HepG2 (cell line): ENCODE measurements around the gene MCOLN1. TPM values are rescaled to one million over a fixed set of nuclear protein-coding genes. Genes with fewer than 3 reads are reported as not detected.

Experiments
- CEBPB ChIP-seq: IDR thresholded peaks from 2 replicates; pipeline ENCODE4 v1.6.1; 2011; ENCODE audit warnings: low read depth, low read length, improper control_type of control experiment, borderline replicate concordance
- CHCHD3 ChIP-seq: sonication (generic); formaldehyde crosslinking; IDR thresholded peaks from 2 replicates; pipeline ENCODE4 v1.8.0; 2022; ENCODE audit warnings: mild to moderate bottlenecking, missing genetic modification reagents, moderate library complexity
- JUND ChIP-seq: sonication (generic); formaldehyde crosslinking; IDR thresholded peaks from 2 replicates; pipeline ENCODE4 v1.8.0; 2022; ENCODE audit warnings: mild to moderate bottlenecking, missing genetic modification reagents
- KDM5B ChIP-seq: sonication (generic); formaldehyde crosslinking; IDR thresholded peaks from 2 replicates; pipeline ENCODE4 v1.4.0; 2020; ENCODE audit warnings: missing genetic modification reagents, mild to moderate bottlenecking, borderline replicate concordance
- KLF6 ChIP-seq: IDR thresholded peaks from 2 replicates; pipeline ENCODE4 v1.8.0; 2016; ENCODE audit warnings: missing biosample characterization, missing genetic modification reagents
- KMT2B ChIP-seq: IDR thresholded peaks from 2 replicates; pipeline ENCODE4 v1.6.1; 2016; ENCODE audit warnings: missing genetic modification reagents, missing compliant biosample characterization
- MBNL3 ChIP-seq: fragments of 250-450 bp; sonication (Bioruptor Pico); conservative IDR thresholded peaks from 2 replicates; pipeline ENCODE4 v1.8.0; 2022; ENCODE audit warnings: mild to moderate bottlenecking, inconsistent platforms
- NR2F1 ChIP-seq, 2 experiments: fragments of 450-650 bp in 1 of 2; formaldehyde crosslinking in 1 of 2; IDR thresholded peaks; 2 replicates each; pipeline versions ENCODE4 v1.5.0 to v1.6.1; 2016 to 2020; ENCODE audit warnings: mild to moderate bottlenecking in 1 of 2, missing compliant biosample characterization in 1 of 2, missing genetic modification reagents in 1 of 2, moderate library complexity in 1 of 2
- PCBP2 ChIP-seq: fragments of 200-400 bp; formaldehyde crosslinking; optimal IDR thresholded peaks from 2 replicates; pipeline ENCODE3; 2018; ENCODE audit warnings: low read length, low read depth; ENCODE audit not compliant: poor library complexity, severe bottlenecking
- RFX3 ChIP-seq: IDR thresholded peaks from 2 replicates; pipeline ENCODE4 v1.6.1; 2016; ENCODE audit warnings: missing biosample characterization, missing genetic modification reagents
- SP4 ChIP-seq: sonication (generic); formaldehyde crosslinking; IDR thresholded peaks from 2 replicates; pipeline ENCODE4 v1.8.1; 2023; ENCODE audit warnings: mild to moderate bottlenecking, missing genetic modification reagents
- SRSF4 ChIP-seq: fragments of 200-400 bp; formaldehyde crosslinking; IDR thresholded peaks from one replicate; pipeline ENCODE4 v1.6.1; 2018; ENCODE audit warnings: mild to moderate bottlenecking, low read depth, low read length, moderate library complexity; ENCODE audit not compliant: poor library complexity, severe bottlenecking
- TRIM22 ChIP-seq: fragments of 450-650 bp; IDR thresholded peaks from 2 replicates; pipeline ENCODE4 v1.6.1; 2017
- ZBTB25 ChIP-seq: IDR thresholded peaks from 2 replicates; pipeline ENCODE4 v1.6.1; 2018; ENCODE audit warnings: missing genetic modification reagents
- ZKSCAN1 ChIP-seq: fragments of 150-350 bp; IDR thresholded peaks from 2 replicates; pipeline ENCODE4 v1.6.1; 2014; ENCODE audit warnings: low read length
- ZKSCAN8 ChIP-seq: IDR thresholded peaks from 2 replicates; pipeline ENCODE4 v1.6.1; 2016; ENCODE audit warnings: borderline replicate concordance, missing genetic modification reagents, missing compliant biosample characterization
- ZNF101 ChIP-seq: sonication (generic); formaldehyde crosslinking; IDR thresholded peaks from 2 replicates; pipeline ENCODE4 v1.4.0; 2020; ENCODE audit warnings: mild to moderate bottlenecking, low read depth, missing genetic modification reagents, borderline replicate concordance
- ZNF629 ChIP-seq: sonication (generic); formaldehyde crosslinking; conservative IDR thresholded peaks from 2 replicates; pipeline ENCODE4 v1.5.0; 2020; ENCODE audit warnings: missing genetic modification reagents
- ZNF75D ChIP-seq: sonication (generic); formaldehyde crosslinking; IDR thresholded peaks from 2 replicates; pipeline ENCODE4 v1.8.1; 2023; ENCODE audit warnings: missing genetic modification reagents, mild to moderate bottlenecking, borderline replicate concordance
- ZNF83 ChIP-seq: sonication (generic); formaldehyde crosslinking; IDR thresholded peaks from 2 replicates; pipeline ENCODE4 v1.4.0; 2020; ENCODE audit warnings: missing genetic modification reagents, mild to moderate bottlenecking, borderline replicate concordance
- ZNF839 ChIP-seq: sonication (generic); formaldehyde crosslinking; IDR thresholded peaks from 2 replicates; pipeline ENCODE4 v1.4.0; 2020; ENCODE audit warnings: missing genetic modification reagents, mild to moderate bottlenecking, borderline replicate concordance
- polyA plus RNA-seq, 8 experiments: library from polyadenylated mRNA; depleted of rRNA in 3 of 8; stranded (reverse) in 7 of 8; unstranded in 1 of 8; fragments of >200 nt; fragmentation: Illumina TruSeq in 4 of 8; extraction: Trizol in 4 of 8; gene quantifications; 2 replicates each; pipeline versions ENCODE4 v1.2.1 to v1.2.3, GENCODE V29; 2011 to 2016; ENCODE audit warnings: low read depth in 4 of 8, missing spikeins in 1 of 8, mixed read lengths in 1 of 8; ENCODE audit not compliant: insufficient read depth in 1 of 8
- total RNA-seq, 5 experiments: library from RNA; depleted of rRNA; stranded (reverse); fragments of >200 nt; fragmentation: Illumina TruSeq; extraction: Trizol; gene quantifications; 2 replicates each; pipeline ENCODE4 v1.2.3, GENCODE V29; 2016; ENCODE audit warnings: low read depth in 1 of 5
- TF ChIP-seq, protein P1 (sequence below): sonication (generic); formaldehyde crosslinking; IDR thresholded peaks from 2 replicates; pipeline ENCODE4 v1.5.1; 2020; ENCODE audit warnings: mild to moderate bottlenecking, missing genetic modification reagents, moderate library complexity
- TF ChIP-seq, protein P2 (sequence below): sonication (generic); formaldehyde crosslinking; conservative IDR thresholded peaks from 2 replicates; pipeline ENCODE4 v1.4.0; 2020; ENCODE audit warnings: missing genetic modification reagents
- TF ChIP-seq, protein P3 (sequence below): sonication (generic); formaldehyde crosslinking; IDR thresholded peaks from 2 replicates; pipeline ENCODE4 v1.4.0; 2020; ENCODE audit warnings: missing genetic modification reagents

MCOLN1 gene
- total and polyA plus RNA-seq, 2 of the 13 experiments (the other 11 are each of a cell fraction or from before 2014, with no cell fraction given): 3.4 to 15.7 TPM

GRCh38 chr19:7500811-7501450 lies 21.5 kb upstream of the MCOLN1 start (continued):
- TF ChIP-seq RFX3 (CRISPR knock-in tag) (no peak), SP4 (CRISPR knock-in tag) (0 out of 2 replicates have a peak, but pooled peaks have one; percentile 52), ZNF629 (CRISPR knock-in tag) (no peak; the same call in 1 of the 2 replicates), ZKSCAN1 (no peak), ZBTB25 (no peak), SRSF4 (no peak), PCBP2 (no peak), ZNF839 (no peak), MBNL3 (no peak), ZNF101 (CRISPR knock-in tag) (no peak), NR2F1 (CRISPR knock-in tag; IDR thresholded peaks at IDR 0.05) (no peak), KDM5B (peak; percentile 87), KLF6 (CRISPR knock-in tag) (no peak), CHCHD3 (CRISPR knock-in tag) (peak; percentile 65; the same call in 1 of the 2 replicates), ZNF83 (CRISPR knock-in tag) (no peak), KMT2B (CRISPR knock-in tag) (no peak), ZNF75D (CRISPR knock-in tag) (no peak), ZKSCAN8 (CRISPR knock-in tag) (no peak), JUND (CRISPR knock-in tag) (0 out of 2 replicates have a peak, but pooled peaks have one; percentile 12), CEBPB (no peak), TRIM22 (no peak)
- TF ChIP-seq, protein P1, sequence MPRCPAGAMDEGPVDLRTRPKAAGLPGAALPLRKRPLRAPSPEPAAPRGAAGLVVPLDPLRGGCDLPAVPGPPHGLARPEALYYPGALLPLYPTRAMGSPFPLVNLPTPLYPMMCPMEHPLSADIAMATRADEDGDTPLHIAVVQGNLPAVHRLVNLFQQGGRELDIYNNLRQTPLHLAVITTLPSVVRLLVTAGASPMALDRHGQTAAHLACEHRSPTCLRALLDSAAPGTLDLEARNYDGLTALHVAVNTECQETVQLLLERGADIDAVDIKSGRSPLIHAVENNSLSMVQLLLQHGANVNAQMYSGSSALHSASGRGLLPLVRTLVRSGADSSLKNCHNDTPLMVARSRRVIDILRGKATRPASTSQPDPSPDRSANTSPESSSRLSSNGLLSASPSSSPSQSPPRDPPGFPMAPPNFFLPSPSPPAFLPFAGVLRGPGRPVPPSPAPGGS: peak; percentile 88
- TF ChIP-seq, protein P2, sequence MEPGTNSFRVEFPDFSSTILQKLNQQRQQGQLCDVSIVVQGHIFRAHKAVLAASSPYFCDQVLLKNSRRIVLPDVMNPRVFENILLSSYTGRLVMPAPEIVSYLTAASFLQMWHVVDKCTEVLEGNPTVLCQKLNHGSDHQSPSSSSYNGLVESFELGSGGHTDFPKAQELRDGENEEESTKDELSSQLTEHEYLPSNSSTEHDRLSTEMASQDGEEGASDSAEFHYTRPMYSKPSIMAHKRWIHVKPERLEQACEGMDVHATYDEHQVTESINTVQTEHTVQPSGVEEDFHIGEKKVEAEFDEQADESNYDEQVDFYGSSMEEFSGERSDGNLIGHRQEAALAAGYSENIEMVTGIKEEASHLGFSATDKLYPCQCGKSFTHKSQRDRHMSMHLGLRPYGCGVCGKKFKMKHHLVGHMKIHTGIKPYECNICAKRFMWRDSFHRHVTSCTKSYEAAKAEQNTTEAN: 0 out of 2 replicates have a peak, but pooled peaks have one; percentile 31
- TF ChIP-seq, protein P3, sequence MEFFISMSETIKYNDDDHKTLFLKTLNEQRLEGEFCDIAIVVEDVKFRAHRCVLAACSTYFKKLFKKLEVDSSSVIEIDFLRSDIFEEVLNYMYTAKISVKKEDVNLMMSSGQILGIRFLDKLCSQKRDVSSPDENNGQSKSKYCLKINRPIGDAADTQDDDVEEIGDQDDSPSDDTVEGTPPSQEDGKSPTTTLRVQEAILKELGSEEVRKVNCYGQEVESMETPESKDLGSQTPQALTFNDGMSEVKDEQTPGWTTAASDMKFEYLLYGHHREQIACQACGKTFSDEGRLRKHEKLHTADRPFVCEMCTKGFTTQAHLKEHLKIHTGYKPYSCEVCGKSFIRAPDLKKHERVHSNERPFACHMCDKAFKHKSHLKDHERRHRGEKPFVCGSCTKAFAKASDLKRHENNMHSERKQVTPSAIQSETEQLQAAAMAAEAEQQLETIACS (CRISPR knock-in tag): peak; percentile 99
